A673 (cell line): ENCODE results near the gene GALNT13. TPM values are rescaled to one million over a fixed set of nuclear protein-coding genes. Genes with fewer than 3 reads are reported as not detected.

Experiments
- BruUV-seq: library from RNA; stranded (reverse); fragments of 400-500 nt; replicated peaks from 2 replicates; lab custom pipeline; 2021; lab: Mats Ljungman, UMichigan
- CTCF ChIA-PET: fragments of 300-600 bp; sonication (Branson Sonifier 250); formaldehyde crosslinking; loops from one replicate; lab custom pipeline; 2022; ENCODE audit warnings: antibody characterized with exemption; lab: Charles Lee
- POLR2A ChIA-PET: fragments of 300-600 bp; sonication (Branson Sonifier 250); formaldehyde crosslinking; loops from one replicate; lab custom pipeline; 2022; ENCODE audit warnings: antibody characterized with exemption; ENCODE audit not compliant: low non-redundant PET; lab: Charles Lee
- DNase-seq: peaks from one replicate; pipeline ENCODE4 v3.0.0-alpha.2; 2015; ENCODE audit warnings: low spot score
- H3K27ac ChIP-seq: fragments of 200-600 bp; sonication (generic); 2 replicates; pipeline ENCODE4 v1.5.1; 2016; ENCODE audit warnings: mixed run types, low read depth, mild to moderate bottlenecking, mixed read lengths, antibody characterized with exemption, low read length; ENCODE audit not compliant: poor library complexity, severe bottlenecking
- H3K27me3 ChIP-seq: fragments of 200-600 bp; sonication (generic); replicated peaks from 2 replicates; pipeline ENCODE4 v1.6.1; 2017; ENCODE audit warnings: mixed run types, low read depth, mild to moderate bottlenecking, mixed read lengths, antibody characterized with exemption, low read length; ENCODE audit not compliant: insufficient read depth, poor library complexity
- H3K36me3 ChIP-seq: fragments of 200-600 bp; sonication (generic); 2 replicates; pipeline ENCODE4 v1.6.1; 2016; ENCODE audit warnings: mixed run types, mild to moderate bottlenecking, mixed read lengths, antibody characterized with exemption, low read length; ENCODE audit not compliant: insufficient read depth, poor library complexity, severe bottlenecking
- H3K4me1 ChIP-seq: fragments of 200-600 bp; sonication (generic); 2 replicates; pipeline ENCODE4 v1.6.1; 2017; ENCODE audit warnings: mixed run types, mild to moderate bottlenecking, mixed read lengths, antibody characterized with exemption, low read length; ENCODE audit not compliant: insufficient read depth, poor library complexity, severe bottlenecking
- H3K4me3 ChIP-seq: fragments of 200-600 bp; sonication (generic); 2 replicates; pipeline ENCODE4 v1.5.1; 2016; ENCODE audit warnings: low read depth, mixed run types, mild to moderate bottlenecking, mixed read lengths, low read length; ENCODE audit not compliant: poor library complexity, severe bottlenecking
- H3K9me3 ChIP-seq: fragments of 200-600 bp; sonication (generic); 2 replicates; pipeline ENCODE4 v1.6.1; 2016; ENCODE audit warnings: mixed run types, low read depth, mild to moderate bottlenecking, mixed read lengths, antibody characterized with exemption, low read length; ENCODE audit not compliant: poor library complexity, severe bottlenecking
- EZH2 ChIP-seq: fragments of 200-600 bp; sonication (generic); IDR thresholded peaks from 2 replicates; pipeline ENCODE4 v1.6.1; 2017; ENCODE audit warnings: borderline replicate concordance, low read depth, mild to moderate bottlenecking, mixed read lengths, antibody characterized with exemption, low read length; ENCODE audit not compliant: poor library complexity, severe bottlenecking
- intact Hi-C: fragments of 100-400 bp; cut with micrococcal nuclease; formaldehyde crosslinking; loops from one replicate; pipeline ENCODE4 v1.10.0; 2022; ENCODE audit not compliant: unreplicated experiment
- total RNA-seq: library from RNA; stranded (reverse); gene quantifications from 2 replicates; pipeline ENCODE4 v1.2.3, GENCODE V29; 2021
- TF ChIP-seq, protein P1 (sequence below): fragments of 300-800, 200-600 bp; sonication (generic); conservative IDR thresholded peaks from 2 replicates; pipeline ENCODE4 v1.5.1; 2017; ENCODE audit warnings: low read depth, mild to moderate bottlenecking, antibody characterized with exemption, low read length, moderate library complexity, mixed read lengths

GALNT13 gene
- total RNA-seq, 1 experiment from 2014 or later = not detected

DNA sequence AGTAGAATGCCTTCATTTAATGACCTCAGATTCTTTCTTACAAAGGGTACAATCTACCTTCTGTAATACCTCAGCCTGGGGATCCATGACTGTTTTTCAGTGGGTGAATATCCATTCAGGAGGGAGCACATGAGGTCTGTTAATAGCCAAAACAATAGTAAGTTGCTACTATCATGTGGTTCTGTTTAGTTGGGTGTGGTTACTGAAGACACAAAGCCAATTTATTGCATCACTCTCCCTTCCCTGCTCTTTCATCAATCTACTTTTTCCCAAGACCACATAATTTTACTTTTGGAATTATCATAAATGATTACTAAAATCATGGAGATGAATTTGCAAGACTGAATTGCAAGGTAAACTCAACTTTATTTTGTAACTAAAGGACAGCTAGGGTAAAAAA lies 254.2 kb downstream of the GALNT13 start:
- no TSS peak for BruUV-seq
- ChIA-PET POLR2A (no interaction called here), CTCF (no interaction called here)
- Histone ChIP-seq H3K9me3 (no peaks in the 10 kb centered on the region), H3K4me3 (no peak overlapping the region), H3K36me3 (no peaks in the 10 kb centered on the region), H3K27ac (no peak overlapping the region), H3K4me1 (no peaks in the 10 kb centered on the region), H3K27me3 (no peaks in the 10 kb centered on the region)
- no peak for DNase-seq
- intact Hi-C loops = no loop called here
- TF ChIP-seq EZH2 = no peak
- TF ChIP-seq, protein P1, sequence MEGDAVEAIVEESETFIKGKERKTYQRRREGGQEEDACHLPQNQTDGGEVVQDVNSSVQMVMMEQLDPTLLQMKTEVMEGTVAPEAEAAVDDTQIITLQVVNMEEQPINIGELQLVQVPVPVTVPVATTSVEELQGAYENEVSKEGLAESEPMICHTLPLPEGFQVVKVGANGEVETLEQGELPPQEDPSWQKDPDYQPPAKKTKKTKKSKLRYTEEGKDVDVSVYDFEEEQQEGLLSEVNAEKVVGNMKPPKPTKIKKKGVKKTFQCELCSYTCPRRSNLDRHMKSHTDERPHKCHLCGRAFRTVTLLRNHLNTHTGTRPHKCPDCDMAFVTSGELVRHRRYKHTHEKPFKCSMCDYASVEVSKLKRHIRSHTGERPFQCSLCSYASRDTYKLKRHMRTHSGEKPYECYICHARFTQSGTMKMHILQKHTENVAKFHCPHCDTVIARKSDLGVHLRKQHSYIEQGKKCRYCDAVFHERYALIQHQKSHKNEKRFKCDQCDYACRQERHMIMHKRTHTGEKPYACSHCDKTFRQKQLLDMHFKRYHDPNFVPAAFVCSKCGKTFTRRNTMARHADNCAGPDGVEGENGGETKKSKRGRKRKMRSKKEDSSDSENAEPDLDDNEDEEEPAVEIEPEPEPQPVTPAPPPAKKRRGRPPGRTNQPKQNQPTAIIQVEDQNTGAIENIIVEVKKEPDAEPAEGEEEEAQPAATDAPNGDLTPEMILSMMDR = no peak

DNA sequence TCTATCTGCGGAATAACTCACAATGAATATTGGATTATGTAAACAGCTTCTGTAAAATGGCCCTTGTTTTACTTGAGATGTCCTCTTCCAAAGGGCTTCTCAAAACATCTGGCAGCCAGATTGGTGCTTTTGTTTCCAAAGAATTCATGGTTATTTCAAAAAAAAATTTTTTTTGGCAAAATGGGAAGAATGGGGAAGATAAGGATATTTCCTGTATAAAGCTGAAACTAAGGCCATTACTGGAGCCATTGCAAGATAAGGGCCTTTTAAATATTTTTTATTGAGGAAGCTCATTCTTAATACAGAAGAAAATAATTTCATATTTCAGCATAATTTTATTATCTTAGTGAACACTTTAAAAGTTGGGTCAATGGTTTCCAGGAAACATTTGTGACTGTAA lies 259.1 kb downstream of the GALNT13 start:
- H3K9me3 ChIP-seq = no peaks in the 10 kb centered on the region
- BruUV-seq = no TSS peak
- DNase-seq = no peak
- no peak overlapping the region for H3K4me3 ChIP-seq
- ChIA-PET CTCF (no interaction called here), POLR2A (interaction anchor here (0.7 kb wide), 1 partner anchor 746 kb away, joined by 4 read pairs; no protein-coding TSS in a partner anchor)
- no peak overlapping the region for H3K27ac ChIP-seq
- intact Hi-C loops = no loop called here
- TF ChIP-seq EZH2 = no peak
- TF ChIP-seq, protein P1 = no peak
- no peaks in the 10 kb centered on the region for H3K4me1 ChIP-seq
- no peaks in the 10 kb centered on the region for H3K27me3 ChIP-seq
- H3K36me3 ChIP-seq = no peaks in the 10 kb centered on the region

DNA sequence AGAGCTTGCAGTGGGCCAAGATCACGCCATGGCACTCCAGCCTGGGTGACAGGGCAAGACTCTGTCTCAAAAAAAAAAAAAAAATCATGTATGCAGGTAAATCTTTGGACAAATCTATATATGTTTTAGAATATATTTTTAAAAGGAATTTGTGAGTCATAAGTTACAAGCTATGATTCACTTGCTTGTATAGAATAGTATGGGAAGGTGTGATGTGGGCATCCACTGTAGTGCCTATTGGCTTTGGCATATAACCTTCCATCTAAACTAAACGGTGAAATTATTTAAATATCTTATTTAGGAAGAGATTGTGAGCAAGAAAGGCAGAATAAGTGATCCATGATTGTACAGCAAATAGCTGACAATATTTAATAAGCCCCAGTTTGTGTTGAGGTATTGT lies 261.1 kb downstream of the GALNT13 start:
- Histone ChIP-seq H3K9me3 (no peaks in the 10 kb centered on the region), H3K27ac (no peak overlapping the region), H3K4me3 (no peak overlapping the region), H3K36me3 (no peaks in the 10 kb centered on the region), H3K4me1 (no peaks in the 10 kb centered on the region), H3K27me3 (no peaks in the 10 kb centered on the region)
- ChIA-PET CTCF (no interaction called here), POLR2A (interaction anchor here (0.6 kb wide), 1 partner anchor 312 kb away, joined by 3 read pairs; no protein-coding TSS in a partner anchor)
- TF ChIP-seq, protein P1 = no peak
- TF ChIP-seq EZH2 = no peak
- no peak for DNase-seq
- BruUV-seq = no TSS peak
- intact Hi-C loops = no loop called here
